Activated CD4-positive, alpha-beta T cell treated with anti-CD3 and anti-CD28 coated beads for 1 hour (primary cell): ENCODE measurements around the gene ABCC4.

Experiments
- DNase-seq: peaks from one replicate; pipeline ENCODE4 v3.0.0-alpha.2; 2020

ABCC4 gene, protein sequence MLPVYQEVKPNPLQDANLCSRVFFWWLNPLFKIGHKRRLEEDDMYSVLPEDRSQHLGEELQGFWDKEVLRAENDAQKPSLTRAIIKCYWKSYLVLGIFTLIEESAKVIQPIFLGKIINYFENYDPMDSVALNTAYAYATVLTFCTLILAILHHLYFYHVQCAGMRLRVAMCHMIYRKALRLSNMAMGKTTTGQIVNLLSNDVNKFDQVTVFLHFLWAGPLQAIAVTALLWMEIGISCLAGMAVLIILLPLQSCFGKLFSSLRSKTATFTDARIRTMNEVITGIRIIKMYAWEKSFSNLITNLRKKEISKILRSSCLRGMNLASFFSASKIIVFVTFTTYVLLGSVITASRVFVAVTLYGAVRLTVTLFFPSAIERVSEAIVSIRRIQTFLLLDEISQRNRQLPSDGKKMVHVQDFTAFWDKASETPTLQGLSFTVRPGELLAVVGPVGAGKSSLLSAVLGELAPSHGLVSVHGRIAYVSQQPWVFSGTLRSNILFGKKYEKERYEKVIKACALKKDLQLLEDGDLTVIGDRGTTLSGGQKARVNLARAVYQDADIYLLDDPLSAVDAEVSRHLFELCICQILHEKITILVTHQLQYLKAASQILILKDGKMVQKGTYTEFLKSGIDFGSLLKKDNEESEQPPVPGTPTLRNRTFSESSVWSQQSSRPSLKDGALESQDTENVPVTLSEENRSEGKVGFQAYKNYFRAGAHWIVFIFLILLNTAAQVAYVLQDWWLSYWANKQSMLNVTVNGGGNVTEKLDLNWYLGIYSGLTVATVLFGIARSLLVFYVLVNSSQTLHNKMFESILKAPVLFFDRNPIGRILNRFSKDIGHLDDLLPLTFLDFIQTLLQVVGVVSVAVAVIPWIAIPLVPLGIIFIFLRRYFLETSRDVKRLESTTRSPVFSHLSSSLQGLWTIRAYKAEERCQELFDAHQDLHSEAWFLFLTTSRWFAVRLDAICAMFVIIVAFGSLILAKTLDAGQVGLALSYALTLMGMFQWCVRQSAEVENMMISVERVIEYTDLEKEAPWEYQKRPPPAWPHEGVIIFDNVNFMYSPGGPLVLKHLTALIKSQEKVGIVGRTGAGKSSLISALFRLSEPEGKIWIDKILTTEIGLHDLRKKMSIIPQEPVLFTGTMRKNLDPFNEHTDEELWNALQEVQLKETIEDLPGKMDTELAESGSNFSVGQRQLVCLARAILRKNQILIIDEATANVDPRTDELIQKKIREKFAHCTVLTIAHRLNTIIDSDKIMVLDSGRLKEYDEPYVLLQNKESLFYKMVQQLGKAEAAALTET (N-terminal part only)

GRCh38 chr13:95301183-95301967 lies at the start of gene ABCC4:
Gene ABCC4 (minus strand): TSS chr13:95301451. CDS start chr13:95301314, 137 bp downstream.
- DNase-seq = peak; percentile 25

DNA sequence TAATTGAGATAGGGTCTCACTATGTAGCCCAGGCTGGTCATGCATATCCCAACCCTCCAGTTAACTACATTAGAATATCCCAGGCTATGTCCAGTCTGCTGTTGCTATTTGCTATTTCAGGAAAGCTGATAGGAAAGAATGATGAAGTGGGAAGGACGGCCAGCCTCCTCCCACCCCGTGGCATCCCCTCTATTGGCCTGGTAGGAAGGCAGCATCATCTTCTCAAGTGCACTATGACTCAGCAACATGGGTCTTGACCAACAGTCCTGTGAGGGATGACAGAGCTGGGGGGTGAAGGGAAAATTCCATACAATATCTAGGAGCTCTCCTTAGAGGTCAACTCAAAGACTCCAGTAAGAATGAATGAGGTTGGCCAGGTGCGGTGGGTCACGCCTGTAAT lies 48.0 kb upstream of the ABCC4 start:
- no peak for DNase-seq

DNA sequence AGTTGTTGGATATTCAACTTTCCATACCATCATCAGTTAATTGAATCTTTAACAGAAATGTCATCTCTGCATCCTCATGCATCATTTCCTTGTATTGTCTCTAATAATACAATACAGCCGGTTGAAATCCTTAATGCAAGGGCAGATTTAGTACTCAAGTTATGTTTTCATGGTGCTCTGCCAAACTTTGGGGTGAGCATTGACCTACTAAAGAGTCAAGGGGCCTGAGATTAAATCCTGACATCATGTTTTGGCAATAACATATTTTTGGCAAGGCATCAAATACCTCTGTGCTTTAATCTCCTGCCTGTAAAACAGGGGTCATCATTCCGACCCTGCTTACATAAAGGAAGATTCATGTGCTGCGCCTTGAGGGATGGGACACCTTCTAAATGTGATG lies 42.7 kb upstream of the ABCC4 start:
- DNase-seq = no peak

DNA sequence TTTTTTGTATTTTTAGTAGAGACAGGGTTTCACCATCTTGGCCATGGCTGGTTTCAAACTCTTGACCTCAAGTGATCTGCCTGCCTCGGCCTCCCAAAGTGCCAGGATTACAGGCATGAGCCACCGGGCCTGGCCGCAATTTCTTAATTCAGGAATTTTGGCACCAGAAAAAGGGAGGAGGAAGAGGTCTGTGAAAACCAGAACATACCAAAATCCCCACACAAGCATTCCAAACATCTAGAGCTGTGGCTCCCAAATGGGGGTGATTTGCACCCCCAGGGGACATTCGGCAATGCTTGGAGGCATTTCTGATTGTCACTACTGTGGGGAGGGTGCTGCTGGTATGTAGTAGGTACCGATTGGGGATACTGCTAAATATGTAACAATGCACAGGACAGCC lies 40.2 kb upstream of the ABCC4 start:
- DNase-seq = no peak

GRCh38 chr13:95338905-95339304 lies 37.7 kb upstream of the ABCC4 start:
- no peak for DNase-seq

DNA sequence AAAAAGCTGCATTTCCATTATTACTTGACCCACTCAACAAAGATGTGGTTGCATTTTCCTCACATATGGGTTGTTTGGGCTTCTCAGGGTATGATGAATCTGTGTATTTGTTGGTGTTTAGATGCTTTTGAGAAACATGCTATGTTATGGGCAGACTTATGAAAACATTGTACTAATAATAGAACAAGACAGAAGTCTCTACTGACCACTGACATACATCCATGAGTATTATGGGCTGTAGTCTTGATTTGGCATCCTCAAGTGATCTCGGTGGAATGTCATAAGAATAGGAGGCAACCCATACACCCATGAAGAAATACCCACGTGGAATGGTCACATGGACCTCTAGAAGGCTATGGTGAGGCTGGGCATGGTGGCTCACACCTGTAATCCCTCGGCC lies 36.3 kb upstream of the ABCC4 start:
- no peak for DNase-seq

DNA sequence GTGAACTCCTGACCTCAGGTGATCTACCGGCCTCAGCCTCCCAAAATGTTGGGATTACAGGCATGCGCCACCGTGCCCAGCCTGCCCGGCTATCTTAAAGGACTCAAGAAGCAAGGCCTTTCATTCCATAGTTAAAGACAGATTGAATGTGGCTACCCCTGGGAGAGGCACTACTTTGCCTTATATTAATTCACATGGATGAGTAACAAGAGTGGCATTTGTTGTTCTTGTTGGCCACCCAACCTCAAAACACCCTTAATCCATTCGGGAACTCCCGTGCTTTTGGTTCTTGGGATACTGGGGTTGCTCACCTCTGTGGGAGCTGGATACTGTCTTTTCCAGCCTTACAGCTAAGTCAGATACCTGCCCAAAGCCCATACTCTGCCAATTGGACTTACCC lies 34.4 kb upstream of the ABCC4 start:
- no peak for DNase-seq

GRCh38 chr13:95328386-95328785 lies 27.1 kb upstream of the ABCC4 start:
- DNase-seq = no peak

- DNase-seq = no peak
Measured at GRCh38 chr13:95327190-95327589, 25.9 kb upstream of the ABCC4 start.

DNA sequence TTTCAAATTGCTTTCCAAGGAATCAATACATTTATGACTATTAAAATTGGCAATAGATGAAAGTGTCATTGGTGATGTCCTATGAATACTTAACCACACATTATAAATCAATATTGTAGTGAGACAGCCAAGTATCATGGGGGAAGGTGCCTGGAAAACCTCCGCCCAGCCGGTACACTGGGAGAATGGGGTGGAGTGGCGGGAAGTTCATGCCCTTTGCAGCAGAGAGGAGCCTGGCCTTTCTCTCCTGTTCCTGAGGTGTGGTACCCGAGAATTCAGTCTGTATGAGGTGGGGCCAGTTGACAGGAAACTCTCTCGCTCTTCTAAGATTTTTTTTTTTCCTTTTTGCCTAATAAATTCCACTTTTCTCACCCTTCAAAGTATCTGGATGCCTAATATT lies 25.4 kb upstream of the ABCC4 start:
- DNase-seq = no peak

DNA sequence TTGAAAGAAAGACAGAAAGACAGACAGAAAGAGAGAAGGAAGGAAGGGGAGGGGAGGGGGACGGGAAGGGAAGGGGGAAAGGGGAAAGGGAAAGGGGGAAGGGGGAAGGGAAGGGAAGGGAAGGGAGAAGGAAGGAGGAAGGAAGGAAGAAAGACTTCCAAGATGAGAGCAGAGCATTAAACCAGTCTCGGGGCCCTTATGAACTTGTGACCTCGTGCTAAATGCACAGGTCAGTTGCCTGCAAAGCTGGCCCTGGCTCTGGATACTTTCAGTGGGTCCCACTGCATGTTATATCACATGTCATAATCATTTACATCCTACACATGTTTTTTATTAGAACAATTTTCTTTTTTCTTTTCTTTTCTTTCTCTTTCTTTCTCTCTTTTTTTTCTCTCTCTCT lies 24.2 kb upstream of the ABCC4 start:
- DNase-seq = no peak

DNA sequence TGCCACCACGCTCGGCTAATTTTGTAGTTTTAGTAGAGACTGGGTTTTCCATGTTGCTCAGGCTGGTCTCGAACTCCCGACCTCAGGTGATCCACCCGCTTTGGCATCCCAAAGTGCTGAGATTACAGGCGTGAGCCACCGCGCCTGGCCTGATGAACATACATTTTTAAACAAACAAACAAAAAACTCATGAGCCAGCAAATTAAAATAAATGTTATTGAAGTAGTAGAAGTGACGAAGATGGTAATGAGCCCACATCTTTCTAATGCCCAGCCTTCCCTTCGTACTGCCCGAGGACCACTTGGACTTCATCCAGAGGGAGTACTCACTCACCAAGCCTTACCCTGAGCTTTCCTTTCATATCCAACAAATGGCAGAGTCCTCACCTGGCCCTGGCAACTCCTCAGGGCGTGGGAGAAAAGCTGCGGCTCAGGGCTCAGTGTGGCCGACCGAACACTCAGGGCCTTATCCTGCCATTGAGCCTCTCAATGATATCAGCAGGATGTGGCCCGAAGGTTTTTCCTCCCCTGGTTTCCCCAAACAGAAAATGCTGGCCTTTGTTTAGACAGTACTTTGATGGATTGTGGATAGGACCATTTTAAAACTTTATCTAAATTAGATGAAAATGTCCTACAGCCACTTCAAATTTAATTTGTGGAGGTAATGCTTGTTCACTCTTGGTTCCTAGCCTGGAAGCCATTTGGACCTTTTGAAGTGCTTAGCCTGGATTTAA lies 22.8 kb upstream of the ABCC4 start:
- DNase-seq = no peak

- no peak for DNase-seq
Measured at GRCh38 chr13:95319551-95320274, 18.5 kb upstream of the ABCC4 start.

GRCh38 chr13:95317039-95317989 lies 16.1 kb upstream of the ABCC4 start:
- DNase-seq = no peak

DNA sequence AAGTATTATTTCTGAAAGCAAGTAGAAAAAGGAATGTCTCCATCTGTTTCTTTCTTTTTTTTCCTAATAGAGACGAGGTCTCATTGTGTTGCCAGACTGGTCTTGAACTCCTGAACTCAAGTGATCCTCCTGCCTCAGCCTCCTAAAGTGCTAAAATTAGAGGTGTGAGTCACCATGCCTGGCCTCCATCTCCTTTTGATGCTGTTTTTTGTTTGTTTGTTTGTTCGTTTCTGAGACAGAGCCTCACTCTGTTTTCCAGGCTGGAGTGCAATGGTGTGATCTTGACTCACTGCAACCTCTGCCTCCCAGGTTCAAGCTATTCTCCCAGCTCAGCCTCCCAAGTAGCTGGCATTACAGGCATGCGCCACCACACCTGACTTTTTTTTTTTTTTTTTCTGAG lies 14.5 kb upstream of the ABCC4 start:
- DNase-seq = no peak

DNA sequence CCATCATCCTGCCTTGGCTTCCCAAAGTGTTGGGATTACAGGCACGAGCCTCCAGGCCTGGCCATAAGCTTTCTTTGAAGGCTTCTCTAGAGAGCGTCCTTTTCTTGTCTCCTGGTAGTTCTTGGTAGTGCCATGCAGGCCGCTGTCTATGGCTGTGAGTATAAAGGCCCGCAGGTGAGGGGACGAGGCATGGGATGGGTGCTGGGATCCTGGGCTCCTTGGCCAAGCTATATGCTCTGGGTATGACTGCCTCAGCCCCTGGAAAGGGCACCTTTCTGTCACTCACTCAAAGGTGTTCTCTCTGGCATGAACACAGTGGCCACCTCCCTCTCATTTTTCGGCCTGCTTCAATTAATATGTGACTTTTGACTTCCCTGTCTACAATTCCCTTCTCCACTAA lies 6.3 kb upstream of the ABCC4 start:
- no peak for DNase-seq

DNA sequence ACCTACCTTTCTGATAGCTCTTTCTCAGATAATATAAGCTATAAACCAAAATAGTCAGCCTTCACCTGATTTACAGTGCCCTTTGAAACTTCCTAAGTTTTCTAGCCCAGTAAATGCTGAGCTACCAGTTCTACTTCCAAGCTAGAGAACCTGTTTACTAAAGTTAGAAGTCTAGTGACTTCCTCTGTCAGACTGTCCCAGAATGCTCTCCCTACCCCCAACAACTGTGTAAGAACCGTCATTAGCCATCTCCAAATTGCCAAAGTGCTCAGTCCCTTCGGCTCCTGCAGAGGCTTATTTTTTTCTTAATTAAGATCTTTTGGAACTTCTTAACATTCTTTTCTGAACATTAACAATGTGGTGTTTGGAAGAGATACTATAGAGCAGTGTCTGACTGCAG lies 3.2 kb upstream of the ABCC4 start:
- DNase-seq = no peak

GRCh38 chr13:95301968-95302393 lies 730 bp upstream of the ABCC4 start:
- DNase-seq = no peak

DNA sequence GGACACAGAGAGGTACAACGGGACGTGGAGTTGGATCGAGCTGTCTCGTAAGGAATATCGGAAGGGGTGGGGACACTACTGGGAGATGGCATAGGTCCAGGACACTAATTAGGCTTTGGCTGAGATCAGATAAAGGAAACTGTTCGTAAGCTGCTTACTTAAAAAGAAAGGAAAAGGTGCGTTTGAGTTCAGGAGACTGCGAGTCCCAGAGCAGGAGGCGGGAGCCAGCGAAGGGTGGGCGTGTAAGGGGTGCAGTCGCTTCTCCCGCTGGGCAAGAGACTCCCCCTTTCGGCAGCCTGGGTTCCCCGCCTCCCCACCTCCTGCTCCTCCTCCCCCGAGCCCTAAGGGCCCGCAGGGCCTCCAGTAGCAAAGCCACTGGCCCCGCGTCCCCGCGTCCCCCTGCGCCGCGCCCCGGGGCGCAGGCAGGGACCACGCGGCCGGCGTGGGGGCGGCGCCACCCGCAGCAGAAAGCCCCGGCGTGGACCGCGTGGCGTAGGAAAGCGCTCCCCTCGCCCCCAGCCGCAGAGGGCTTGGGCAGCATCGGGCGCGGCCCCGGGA lies 547 bp downstream of the ABCC4 start:
- DNase-seq = peak; percentile 9
